GM21367 (cell line): ENCODE results near the gene FBH1.
A peak's percentile ranks its signal among the peaks of the same experiment; 100 is the strongest.
"Not testable (repeated sequence)": the region's sequence is repeated elsewhere in the genome, so short reads cannot be mapped to it uniquely, and the experiment has no call there.

Experiments
- ATAC-seq: cut with Tn5 transposase; IDR thresholded peaks from one replicate; pipeline ENCODE4 v1.9.1; 2021; ENCODE audit not compliant: unreplicated experiment

The FBH1 gene

GRCh38 chr10:5958077-5958476 lies 68.0 kb downstream of the FBH1 start:
- no peak for ATAC-seq

DNA sequence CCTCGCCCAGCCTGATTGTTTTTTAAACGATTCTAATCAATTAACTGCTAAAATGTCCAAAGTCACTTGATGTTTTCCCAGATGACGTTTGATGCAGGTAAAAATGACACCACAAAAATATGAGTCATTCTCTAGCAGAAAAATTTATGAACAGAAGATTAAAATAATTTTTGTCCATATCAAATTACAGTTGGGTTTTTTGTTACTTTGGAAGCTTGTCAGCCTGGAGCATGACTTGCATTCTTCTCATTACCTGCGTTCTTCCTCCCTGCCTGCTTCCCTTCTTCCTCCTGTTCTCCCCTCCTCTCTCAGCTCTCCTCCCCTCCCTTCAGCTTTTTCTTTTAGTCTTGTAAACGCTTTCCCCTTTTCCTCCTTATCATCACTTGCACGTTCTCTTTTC lies 68.6 kb downstream of the FBH1 start:
- ATAC-seq, result no peak

- no peak for ATAC-seq
Observed at GRCh38 chr10:5959142-5959541, 69.1 kb downstream of the FBH1 start.

DNA sequence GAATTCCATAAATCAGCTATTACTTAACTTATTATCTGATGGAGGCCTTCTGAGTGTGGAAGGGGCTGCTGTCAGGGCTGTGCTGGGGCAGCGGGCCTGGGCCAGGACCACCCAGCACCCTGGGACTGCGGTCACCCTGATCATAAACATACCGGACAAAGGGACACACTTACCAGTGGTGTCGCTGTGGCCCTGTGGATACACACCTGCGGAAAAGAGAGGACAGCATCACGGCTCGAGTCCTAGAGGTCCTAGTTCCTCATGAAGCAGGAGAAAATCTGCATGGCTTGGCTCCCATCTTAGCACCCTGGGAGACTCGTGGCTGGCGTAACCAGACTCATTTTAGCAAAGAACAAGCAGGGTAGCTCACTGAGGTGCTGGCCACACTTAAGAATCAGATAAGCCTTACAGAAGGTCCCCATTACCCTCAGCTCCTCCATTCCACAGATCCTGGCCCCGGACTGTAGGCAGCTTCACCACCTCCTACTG lies 69.6 kb downstream of the FBH1 start:
- ATAC-seq, result no peak

DNA sequence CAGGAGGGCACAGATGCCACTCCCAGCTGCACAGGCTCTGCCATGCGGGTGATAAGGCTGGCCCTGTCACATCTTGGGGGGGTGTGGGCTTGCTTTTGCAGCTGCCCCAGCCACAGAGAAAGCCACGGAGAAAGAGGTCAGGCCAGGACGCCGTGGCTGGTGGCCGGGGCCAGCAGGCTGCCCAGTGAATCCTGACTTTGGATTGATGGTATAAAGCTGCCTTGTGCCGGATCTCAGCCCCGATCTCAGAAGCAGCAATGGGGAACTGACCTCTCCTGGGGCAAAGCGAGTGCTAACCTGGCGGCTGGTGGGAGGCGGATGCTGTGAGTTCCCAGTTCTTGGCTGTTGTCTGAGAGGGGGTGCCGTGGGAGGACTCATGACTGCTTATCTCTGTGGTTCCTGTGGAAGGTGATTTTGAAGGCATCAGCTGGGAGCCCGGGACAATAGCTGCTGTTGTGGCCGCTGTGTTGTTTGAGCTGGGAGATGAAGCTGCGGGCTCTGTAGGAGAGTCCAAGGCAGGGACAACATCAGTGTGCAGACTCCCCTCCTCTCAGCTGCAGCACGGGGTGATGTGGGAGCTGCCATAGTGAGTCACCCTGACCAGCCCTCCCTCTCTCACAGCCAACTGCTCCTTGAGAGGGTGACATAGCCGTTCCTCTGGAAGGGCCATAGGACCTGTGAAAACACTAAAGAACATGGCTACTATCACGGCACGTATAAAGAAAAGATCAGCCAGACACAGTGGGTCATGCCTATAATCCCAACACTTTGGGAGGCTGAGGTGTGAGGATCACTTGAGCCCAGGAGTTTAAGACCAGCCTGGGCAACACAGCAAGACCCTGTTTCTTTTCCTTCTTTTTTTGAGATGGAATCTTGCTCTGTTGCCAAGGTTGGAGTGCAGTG lies 70.3 kb downstream of the FBH1 start:
- no peak for ATAC-seq

GRCh38 chr10:5960973-5961275 lies 70.9 kb downstream of the FBH1 start:
- ATAC-seq, result not testable (repeated sequence)

DNA sequence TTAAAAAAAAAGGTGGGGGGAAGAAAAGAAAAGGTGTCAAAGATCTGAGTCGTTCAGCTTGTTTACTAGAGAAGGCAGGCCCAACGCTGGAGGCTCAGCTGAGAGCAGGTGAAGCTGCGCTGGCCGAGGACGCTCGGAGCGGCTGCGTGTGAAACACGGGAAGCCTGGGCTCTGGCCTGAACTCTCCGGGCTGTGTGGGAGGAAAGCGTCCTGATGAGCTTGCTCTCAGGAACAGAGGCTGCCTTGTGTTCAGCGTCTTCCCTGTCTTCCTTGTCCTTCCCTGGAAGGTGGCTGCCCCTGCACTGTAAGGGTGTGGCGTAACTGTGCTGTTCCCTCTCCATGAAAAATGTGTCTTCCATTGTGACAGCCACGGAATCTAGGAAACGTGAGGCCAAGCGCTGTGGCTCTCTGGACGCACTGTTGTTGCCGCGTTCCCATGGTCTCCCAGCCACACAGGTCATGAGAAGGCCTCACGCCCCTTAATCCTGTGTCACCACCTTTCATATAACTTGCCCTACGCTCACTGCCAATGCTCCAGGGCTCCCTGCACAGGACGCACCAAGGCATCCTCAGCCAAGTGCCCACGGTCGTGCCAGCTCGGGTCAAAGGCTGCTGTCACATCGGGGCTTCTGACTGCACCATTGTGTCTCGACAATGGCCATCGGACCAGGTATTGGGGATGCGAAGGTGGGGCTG lies 71.5 kb downstream of the FBH1 start:
- no peak for ATAC-seq

DNA sequence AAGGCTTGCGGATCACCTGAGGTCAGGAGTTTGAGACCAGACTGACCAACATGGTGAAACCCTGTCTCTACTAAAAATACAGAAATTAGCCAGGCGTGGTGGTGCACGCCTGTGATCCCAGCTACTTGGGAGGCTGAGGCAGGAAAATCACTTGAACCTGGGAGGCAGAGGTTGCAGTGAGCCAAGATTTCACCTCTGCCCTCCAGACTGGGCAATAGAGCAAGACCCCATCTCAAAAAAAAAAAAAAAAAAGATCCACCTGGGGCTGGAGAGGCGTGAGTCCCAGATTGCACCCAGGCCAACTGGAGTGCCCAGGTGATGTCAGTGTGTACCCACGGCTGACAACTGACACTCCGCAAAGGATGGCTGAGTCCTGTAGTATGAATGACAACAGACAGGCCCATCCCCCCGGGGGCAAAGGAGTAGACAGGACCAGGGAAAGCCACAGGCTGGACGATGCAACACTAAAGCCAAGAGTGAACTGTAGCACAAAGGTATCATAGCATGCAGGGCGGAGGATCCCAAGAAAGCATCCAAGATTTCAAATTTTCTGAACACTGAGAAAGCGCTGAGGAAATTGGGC lies 72.4 kb downstream of the FBH1 start:
- not testable (repeated sequence) for ATAC-seq

DNA sequence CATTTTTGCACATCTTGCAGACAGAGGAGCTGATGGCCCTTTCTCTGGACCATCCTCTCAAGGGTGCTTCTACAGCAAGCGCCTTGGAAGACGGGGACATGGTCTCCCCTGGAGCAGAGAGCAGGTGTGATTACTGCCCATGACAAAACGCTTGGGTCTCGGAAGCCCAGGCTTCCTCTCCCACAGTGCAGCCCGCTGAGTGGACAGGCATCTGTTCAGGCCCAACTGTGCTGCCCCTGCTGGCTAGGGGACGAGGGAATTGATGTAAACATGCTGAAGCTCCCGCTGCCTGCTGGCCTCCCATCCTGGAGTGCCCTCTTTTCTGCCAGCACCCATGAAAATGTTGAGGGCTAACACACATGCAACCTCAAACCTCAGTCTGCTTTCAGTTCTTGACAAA lies 73.0 kb downstream of the FBH1 start:
- no peak for ATAC-seq

- no peak for ATAC-seq
Observed at GRCh38 chr10:5963591-5963990, 73.5 kb downstream of the FBH1 start.

- ATAC-seq, result no peak
Observed at GRCh38 chr10:5964736-5965135, 74.7 kb downstream of the FBH1 start.

GRCh38 chr10:5965266-5965665 lies 75.2 kb downstream of the FBH1 start:
- no peak for ATAC-seq

GRCh38 chr10:5968037-5968680 lies 78.1 kb downstream of the FBH1 start:
- ATAC-seq, result no peak

GRCh38 chr10:5968681-5969453 lies 78.8 kb downstream of the FBH1 start:
- no peak for ATAC-seq

DNA sequence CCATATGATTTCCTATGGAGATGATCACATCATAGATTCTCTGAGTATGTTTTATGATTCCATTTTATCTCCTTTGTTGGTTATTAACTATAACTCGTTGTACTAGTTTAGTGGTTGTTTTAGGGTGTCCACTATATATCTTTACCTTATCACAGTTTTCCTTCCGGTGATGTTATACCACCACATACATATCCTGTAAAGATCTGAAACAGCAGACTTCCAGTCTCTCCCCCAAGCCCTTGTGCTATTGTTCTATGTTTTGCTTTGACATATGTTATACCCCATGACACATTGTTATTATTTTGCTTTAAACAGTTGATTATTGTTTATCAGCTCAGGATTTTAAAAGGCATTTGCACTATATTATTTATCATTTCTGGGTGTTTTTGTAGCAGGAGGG lies 80.0 kb downstream of the FBH1 start:
- ATAC-seq, result no peak

DNA sequence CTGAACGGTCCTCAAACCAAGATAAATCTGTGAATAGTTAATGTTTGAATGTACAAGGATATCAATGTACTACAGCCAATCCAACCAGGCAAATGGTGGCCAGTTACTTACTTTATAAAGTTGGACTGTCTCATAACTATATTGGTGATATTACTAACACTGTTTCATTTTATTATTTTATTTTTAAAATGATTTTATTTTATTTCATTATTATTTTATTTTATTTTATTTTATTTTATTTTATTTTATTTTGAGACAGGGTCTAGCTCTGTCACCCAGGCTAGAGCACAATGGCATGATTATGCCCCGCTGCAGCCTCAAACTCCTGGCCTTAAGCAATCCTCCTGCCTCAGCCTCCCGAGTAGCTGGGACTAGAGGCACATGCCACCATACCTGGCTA lies 80.5 kb downstream of the FBH1 start:
- no peak for ATAC-seq

DNA sequence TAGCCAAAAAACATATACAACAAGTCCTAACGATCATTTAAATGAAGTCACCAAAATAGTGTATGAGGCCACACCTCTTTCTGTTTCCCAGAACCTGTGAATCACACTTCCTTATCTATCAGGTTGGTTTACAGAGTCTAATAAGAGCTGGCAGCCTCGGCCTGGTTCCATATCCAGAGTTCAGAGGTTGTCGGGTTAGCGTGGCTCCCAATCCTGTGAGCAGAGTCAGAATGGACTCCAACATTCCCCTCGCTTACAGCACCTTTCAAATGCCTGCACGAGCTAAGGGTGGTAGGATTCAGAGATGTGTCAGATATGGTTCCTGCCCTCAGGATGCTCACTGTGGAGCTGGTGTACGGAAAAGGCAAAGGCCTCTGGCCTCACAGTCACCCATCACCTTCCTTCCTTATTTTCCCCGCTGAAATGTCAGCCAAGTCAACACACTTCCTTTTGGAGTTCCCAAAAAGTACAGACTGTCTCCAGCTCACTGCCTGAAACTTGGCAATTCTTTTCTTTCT lies 81.3 kb downstream of the FBH1 start:
- ATAC-seq, result no peak

DNA sequence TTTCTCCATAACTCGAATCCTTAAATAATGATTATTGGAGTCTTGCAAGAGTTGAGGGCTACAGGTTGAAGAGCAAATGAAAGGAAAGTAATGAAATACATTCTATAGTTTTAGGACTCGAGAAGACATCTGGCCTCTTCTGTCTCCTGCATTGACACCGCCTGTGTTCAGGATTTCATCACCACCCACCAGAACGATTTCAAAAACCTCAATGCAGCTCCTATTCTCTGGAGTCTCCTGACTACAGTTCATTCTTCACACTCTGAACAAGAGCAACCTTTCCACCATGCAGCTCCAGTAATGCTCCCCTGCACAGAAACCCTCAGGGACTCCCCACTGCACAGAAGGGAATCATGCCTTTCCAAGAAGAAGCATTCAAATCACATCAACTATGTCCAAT lies 81.8 kb downstream of the FBH1 start:
- ATAC-seq, result no peak

DNA sequence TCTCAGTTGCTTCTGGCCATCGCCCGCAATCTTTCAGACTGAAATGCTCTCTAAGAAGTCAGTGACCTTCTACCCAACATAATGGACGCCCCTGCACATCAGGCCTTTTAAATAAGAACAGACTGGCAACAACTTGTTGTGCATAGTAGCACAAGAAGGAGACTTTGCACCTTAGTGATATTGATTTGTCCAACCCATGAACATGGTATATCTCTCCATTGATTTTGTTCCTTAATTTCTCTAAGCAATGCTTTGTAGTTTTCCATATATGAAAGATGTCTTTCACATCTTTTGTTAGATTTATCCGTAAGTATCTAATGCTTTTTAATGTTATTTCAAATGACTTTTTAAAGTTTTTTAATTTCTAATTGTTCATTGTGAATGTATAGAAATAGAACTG lies 83.0 kb downstream of the FBH1 start:
- ATAC-seq, result no peak

GRCh38 chr10:5975641-5976473 lies 85.8 kb downstream of the FBH1 start:
- peak; percentile 58 for ATAC-seq
